ENCODE results near the gene DNM3. TPM values are rescaled to one million over a fixed set of nuclear protein-coding genes. Genes with fewer than 3 reads are reported as not detected.

Gene DNM3
- total RNA-seq, 1 experiment from 2014 or later, result 2.7 TPM

DNA sequence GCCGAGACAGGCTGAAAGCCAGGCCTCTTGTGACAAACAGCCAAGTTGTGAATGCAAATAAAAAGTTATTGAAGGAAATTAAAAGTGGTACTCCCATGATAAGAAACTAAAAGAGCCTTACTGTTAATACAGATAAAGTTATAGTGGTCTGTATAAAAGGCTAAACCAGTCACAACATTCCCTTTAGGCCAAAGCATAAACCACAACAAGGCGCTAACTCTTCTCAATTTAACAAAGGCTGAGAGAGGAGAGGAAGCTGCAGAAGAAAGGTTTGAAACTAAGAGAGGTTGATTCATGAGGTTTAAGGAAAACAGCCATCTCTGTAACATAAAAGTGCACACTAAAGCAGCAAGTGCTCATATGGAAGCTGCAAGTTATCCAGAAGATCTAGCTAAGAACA, 589.9 kb downstream of the DNM3 start:
- H3K36me3 Mint-ChIP-seq (ENCODE audit: insufficient read depth in 1 of 3, low read depth in 3 of 3), result peaks cover 0 to 6% (median 1%) of the 10 kb centered on the region in 3 experiments; a peak in 3 of 7 replicates
- H3T11ph ChIP-seq (ENCODE audit: low read length), result no peak overlapping the region
- H3K18ac ChIP-seq (ENCODE audit: insufficient read length, low read depth, low read length), result no peak overlapping the region
- no CpG with 5 or more reads among the region's 2 CpGs for WGBS (ENCODE audit: extremely low coverage, insufficient read length, low lambda C conversion rate)
- H2BK12ac ChIP-seq (ENCODE audit: insufficient read length, low read depth, low read length), result no peak overlapping the region
- H3K27ac ChIP-seq (ENCODE audit: insufficient read length, low read depth, low read length), result no peak overlapping the region
- H3K9ac ChIP-seq (ENCODE audit: extremely low read depth, insufficient read length, low read length), result no peak overlapping the region
- H3K4me1 Mint-ChIP-seq, result peaks cover 16% of the 10 kb centered on the region in 2 experiments
- 0 out of 7 replicates have a peak overlapping the region, but pooled peaks of 1 of the 3 experiments have one; percentile 21 for H3K27ac Mint-ChIP-seq
- no peaks in the 10 kb centered on the region for H3K23me2 ChIP-seq (ENCODE audit: insufficient read length, low read depth, low read length, poor library complexity, severe bottlenecking)
- no peak overlapping the region for H2AK5ac ChIP-seq (ENCODE audit: insufficient read length, low read length)
- H2BK15ac ChIP-seq (ENCODE audit: low read depth, low read length), result no peak overlapping the region
- H3K4me2 ChIP-seq (ENCODE audit: insufficient read depth, insufficient read length, low read length), result no peak overlapping the region
- H3K27me3 Mint-ChIP-seq (ENCODE audit: low read depth), result no peaks in the 10 kb centered on the region; the same call in 1 of the 2 replicates
- no peak overlapping the region for H2AFZ ChIP-seq (ENCODE audit: low read length)
- H3K4me3 Mint-ChIP-seq, result no peak overlapping the region
- no peak overlapping the region for H4K91ac ChIP-seq (ENCODE audit: insufficient read length, low read depth, low read length)
- no peak overlapping the region for H2BK20ac ChIP-seq (ENCODE audit: low read depth, low read length, poor library complexity, severe bottlenecking)
- H3K79me1 ChIP-seq (ENCODE audit: insufficient read depth, low read depth, low read length, poor library complexity, severe bottlenecking), result no peaks in the 10 kb centered on the region
- H3K4ac ChIP-seq (ENCODE audit: low read depth, low read length), result no peak overlapping the region
- no peak overlapping the region for H3K14ac ChIP-seq (ENCODE audit: insufficient read depth, low read length)
- H3K27me3 ChIP-seq (ENCODE audit: insufficient read depth, low read length), result no peaks in the 10 kb centered on the region
- TF ChIP-seq, protein P1, sequence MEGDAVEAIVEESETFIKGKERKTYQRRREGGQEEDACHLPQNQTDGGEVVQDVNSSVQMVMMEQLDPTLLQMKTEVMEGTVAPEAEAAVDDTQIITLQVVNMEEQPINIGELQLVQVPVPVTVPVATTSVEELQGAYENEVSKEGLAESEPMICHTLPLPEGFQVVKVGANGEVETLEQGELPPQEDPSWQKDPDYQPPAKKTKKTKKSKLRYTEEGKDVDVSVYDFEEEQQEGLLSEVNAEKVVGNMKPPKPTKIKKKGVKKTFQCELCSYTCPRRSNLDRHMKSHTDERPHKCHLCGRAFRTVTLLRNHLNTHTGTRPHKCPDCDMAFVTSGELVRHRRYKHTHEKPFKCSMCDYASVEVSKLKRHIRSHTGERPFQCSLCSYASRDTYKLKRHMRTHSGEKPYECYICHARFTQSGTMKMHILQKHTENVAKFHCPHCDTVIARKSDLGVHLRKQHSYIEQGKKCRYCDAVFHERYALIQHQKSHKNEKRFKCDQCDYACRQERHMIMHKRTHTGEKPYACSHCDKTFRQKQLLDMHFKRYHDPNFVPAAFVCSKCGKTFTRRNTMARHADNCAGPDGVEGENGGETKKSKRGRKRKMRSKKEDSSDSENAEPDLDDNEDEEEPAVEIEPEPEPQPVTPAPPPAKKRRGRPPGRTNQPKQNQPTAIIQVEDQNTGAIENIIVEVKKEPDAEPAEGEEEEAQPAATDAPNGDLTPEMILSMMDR (conservative IDR thresholded peaks at IDR 0.05), result no peak
- no peaks in the 10 kb centered on the region for H4K20me1 ChIP-seq (ENCODE audit: control insufficient read depth, insufficient read depth, insufficient read length)
- H3K9me3 ChIP-seq (ENCODE audit: control insufficient read depth, low read depth, low read length), result no peaks in the 10 kb centered on the region
- no peaks in the 10 kb centered on the region for H3K79me2 ChIP-seq (ENCODE audit: insufficient read depth, low read length)
- H3K23ac ChIP-seq (ENCODE audit: insufficient read length, low read depth, low read length), result no peak overlapping the region
- H4K8ac ChIP-seq (replicated peaks; ENCODE audit: insufficient read length, low read depth, low read length), result peak overlapping the region; percentile 35
- no peak overlapping the region for H2BK120ac ChIP-seq (ENCODE audit: low read depth, low read length, poor library complexity, severe bottlenecking)
- no peak for DNase-seq
- H3K4me1 ChIP-seq (ENCODE audit: insufficient read depth, low read length), result no peaks in the 10 kb centered on the region; the same call in 1 of the 2 replicates
- H3K9me3 Mint-ChIP-seq, result peaks cover 0 to 7% of the 10 kb centered on the region in 2 experiments; a peak in 3 of 5 replicates
- H4K5ac ChIP-seq (ENCODE audit: insufficient read length, low read depth, low read length), result no peak overlapping the region
- no peak overlapping the region for H3K56ac ChIP-seq (ENCODE audit: insufficient read length, low read depth, low read length)
- H2BK5ac ChIP-seq (ENCODE audit: insufficient read length, low read length), result no peak overlapping the region
